Mesothelial cell of epicardium (in vitro differentiated cells): ENCODE data around the gene TPRKB. TPM values are rescaled to one million over a fixed set of nuclear protein-coding genes. Genes with fewer than 3 reads are reported as not detected.
A peak's percentile ranks its signal among the peaks of the same experiment; 100 is the strongest.
"Not testable (repeated sequence)": the region's sequence is repeated elsewhere in the genome, so short reads cannot be mapped to it uniquely, and the experiment has no call there.

Experiments
- DNase-seq, 2 experiments: peaks; one replicate each; pipeline ENCODE4 v3.0.0; 2021; ENCODE audit warnings: low spot score in 2 of 2; ENCODE audit not compliant: unreplicated experiment in 2 of 2
- H3K27ac Mint-ChIP-seq: 2 replicates; pipeline ENCODE4 v1.8.0; 2021; ENCODE audit warnings: mixed read lengths
- H3K27me3 Mint-ChIP-seq: 2 replicates; pipeline ENCODE4 v1.8.0; 2021; ENCODE audit warnings: low read depth, mixed read lengths
- H3K36me3 Mint-ChIP-seq: 2 replicates; pipeline ENCODE4 v1.8.0; 2021; ENCODE audit warnings: mixed read lengths
- H3K4me1 Mint-ChIP-seq: 2 replicates; pipeline ENCODE4 v1.8.0; 2021; ENCODE audit warnings: mixed read lengths
- H3K4me3 Mint-ChIP-seq: 2 replicates; pipeline ENCODE4 v1.8.0; 2021; ENCODE audit warnings: mild to moderate bottlenecking, moderate library complexity, mixed read lengths
- H3K9me3 Mint-ChIP-seq: 2 replicates; pipeline ENCODE4 v1.8.0; 2021; ENCODE audit warnings: mixed read lengths
- total RNA-seq: library from RNA; stranded (reverse); gene quantifications from 3 replicates; pipeline ENCODE4 v1.2.1, GENCODE V29; 2021
- TF ChIP-seq, protein P1 (sequence below): fragments of 200-600 bp; sonication (generic); IDR thresholded peaks from one replicate; pipeline ENCODE4 v1.5.0; 2021; ENCODE audit warnings: antibody characterized with exemption; ENCODE audit not compliant: unreplicated experiment

The TPRKB gene
- total RNA-seq, 1 donor from 2014 or later = 35.0 TPM

GRCh38 chr2:73697606-73698005 lies 39.5 kb downstream of the TPRKB start:
- no peak for DNase-seq
- peaks cover 10% of the 10 kb centered on the region for H3K9me3 Mint-ChIP-seq
- H3K4me1 Mint-ChIP-seq = peaks cover 5% of the 10 kb centered on the region
- H3K27ac Mint-ChIP-seq = no peak overlapping the region
- H3K27me3 Mint-ChIP-seq = peaks cover 14% of the 10 kb centered on the region
- H3K36me3 Mint-ChIP-seq = no peaks in the 10 kb centered on the region
- no peak overlapping the region for H3K4me3 Mint-ChIP-seq
- TF ChIP-seq, protein P1, sequence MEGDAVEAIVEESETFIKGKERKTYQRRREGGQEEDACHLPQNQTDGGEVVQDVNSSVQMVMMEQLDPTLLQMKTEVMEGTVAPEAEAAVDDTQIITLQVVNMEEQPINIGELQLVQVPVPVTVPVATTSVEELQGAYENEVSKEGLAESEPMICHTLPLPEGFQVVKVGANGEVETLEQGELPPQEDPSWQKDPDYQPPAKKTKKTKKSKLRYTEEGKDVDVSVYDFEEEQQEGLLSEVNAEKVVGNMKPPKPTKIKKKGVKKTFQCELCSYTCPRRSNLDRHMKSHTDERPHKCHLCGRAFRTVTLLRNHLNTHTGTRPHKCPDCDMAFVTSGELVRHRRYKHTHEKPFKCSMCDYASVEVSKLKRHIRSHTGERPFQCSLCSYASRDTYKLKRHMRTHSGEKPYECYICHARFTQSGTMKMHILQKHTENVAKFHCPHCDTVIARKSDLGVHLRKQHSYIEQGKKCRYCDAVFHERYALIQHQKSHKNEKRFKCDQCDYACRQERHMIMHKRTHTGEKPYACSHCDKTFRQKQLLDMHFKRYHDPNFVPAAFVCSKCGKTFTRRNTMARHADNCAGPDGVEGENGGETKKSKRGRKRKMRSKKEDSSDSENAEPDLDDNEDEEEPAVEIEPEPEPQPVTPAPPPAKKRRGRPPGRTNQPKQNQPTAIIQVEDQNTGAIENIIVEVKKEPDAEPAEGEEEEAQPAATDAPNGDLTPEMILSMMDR = no peak

- peaks cover 15% of the 10 kb centered on the region for H3K27me3 Mint-ChIP-seq
- not testable (repeated sequence) for H3K27ac Mint-ChIP-seq, H3K36me3 Mint-ChIP-seq
These were observed 40.2 kb downstream of the TPRKB start for GRCh38 chr2:73696985-73697384.

GRCh38 chr2:73696521-73696920 lies 40.6 kb downstream of the TPRKB start:
- not testable (repeated sequence) for H3K4me3 Mint-ChIP-seq, H3K4me1 Mint-ChIP-seq, DNase-seq, H3K36me3 Mint-ChIP-seq, H3K9me3 Mint-ChIP-seq, H3K27ac Mint-ChIP-seq
- H3K27me3 Mint-ChIP-seq = peaks cover 20% of the 10 kb centered on the region

More at GRCh38 chr2:73696985-73697384, 40.2 kb downstream of the TPRKB start:
- DNase-seq, H3K9me3 Mint-ChIP-seq, H3K4me1 Mint-ChIP-seq, H3K4me3 Mint-ChIP-seq: not testable (repeated sequence)

DNA sequence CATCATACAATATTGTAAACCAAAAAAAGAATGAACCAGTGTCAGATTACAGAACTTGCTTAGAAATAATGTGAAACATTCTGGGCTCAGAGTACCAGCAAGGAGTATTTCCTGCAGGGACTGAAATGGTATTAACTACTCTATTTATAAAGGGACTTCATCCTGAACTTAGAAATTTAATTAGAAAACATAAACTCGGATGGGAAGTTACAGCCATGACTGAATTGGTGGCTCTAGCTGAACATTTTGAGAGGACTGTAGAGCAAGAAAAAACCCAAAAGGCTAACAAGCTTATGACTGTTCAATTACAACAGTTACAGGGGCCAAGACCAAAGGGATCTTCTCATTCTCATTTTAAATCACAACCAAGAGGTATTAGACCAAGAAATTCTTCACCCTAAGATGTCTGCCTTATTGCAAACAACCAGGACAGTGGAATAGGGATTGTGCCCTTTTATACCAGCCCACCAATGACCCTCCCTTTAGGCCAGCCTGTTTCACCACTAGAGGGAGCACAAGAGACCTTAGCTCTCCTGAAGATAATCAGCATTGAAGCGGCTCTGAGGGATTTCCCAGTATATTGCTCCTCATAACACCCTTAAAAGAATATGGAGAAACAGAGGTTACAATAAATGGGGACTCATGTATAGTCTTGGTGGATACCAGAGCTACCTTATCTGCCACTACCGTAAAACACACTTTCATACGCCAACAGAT lies 46.6 kb downstream of the TPRKB start:
- not testable (repeated sequence) for DNase-seq, H3K9me3 Mint-ChIP-seq

GRCh38 chr2:73688494-73688893 lies 48.7 kb downstream of the TPRKB start:
- H3K36me3 Mint-ChIP-seq, H3K9me3 Mint-ChIP-seq, H3K4me3 Mint-ChIP-seq, H3K27ac Mint-ChIP-seq, DNase-seq, H3K4me1 Mint-ChIP-seq: not testable (repeated sequence)
- H3K27me3 Mint-ChIP-seq = peaks cover 47% of the 10 kb centered on the region

More for the DNA sequence above, 46.6 kb downstream of the TPRKB start:
- H3K4me3 Mint-ChIP-seq, H3K36me3 Mint-ChIP-seq, H3K27ac Mint-ChIP-seq, H3K4me1 Mint-ChIP-seq: not testable (repeated sequence)
- TF ChIP-seq, protein P1 = peak; percentile 52
- H3K27me3 Mint-ChIP-seq = peaks cover 35% of the 10 kb centered on the region

- TF ChIP-seq, protein P1 = no peak
- no peak for DNase-seq
- Mint-ChIP-seq H3K4me1 (no peaks in the 10 kb centered on the region), H3K27me3 (peaks cover 57% of the 10 kb centered on the region), H3K4me3 (no peak overlapping the region), H3K9me3 (no peaks in the 10 kb centered on the region), H3K27ac (no peak overlapping the region), H3K36me3 (no peaks in the 10 kb centered on the region)
These were observed 51.2 kb downstream of the TPRKB start for GRCh38 chr2:73685764-73686438.

DNA sequence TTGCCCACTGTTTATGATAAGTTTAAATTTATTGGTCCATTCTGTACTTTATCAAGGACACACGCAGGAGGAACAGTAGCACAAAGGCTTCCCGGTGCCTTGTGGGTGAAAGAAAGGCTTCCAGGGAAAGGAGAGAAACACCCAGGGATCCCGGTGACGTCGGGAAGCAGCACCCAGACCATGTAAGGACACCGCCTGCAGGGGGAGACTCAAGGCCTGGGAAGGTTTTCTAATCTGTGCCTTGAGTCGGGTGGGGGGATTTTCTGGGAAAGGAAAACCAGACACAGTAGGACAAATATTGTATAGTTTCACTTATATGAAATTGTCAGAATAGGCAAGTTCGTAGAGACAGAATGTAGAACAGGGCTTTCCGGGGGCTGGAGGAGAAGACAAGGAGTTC lies 52.2 kb downstream of the TPRKB start:
- not testable (repeated sequence) for DNase-seq, H3K4me3 Mint-ChIP-seq
- peaks cover 57% of the 10 kb centered on the region for H3K27me3 Mint-ChIP-seq

DNA sequence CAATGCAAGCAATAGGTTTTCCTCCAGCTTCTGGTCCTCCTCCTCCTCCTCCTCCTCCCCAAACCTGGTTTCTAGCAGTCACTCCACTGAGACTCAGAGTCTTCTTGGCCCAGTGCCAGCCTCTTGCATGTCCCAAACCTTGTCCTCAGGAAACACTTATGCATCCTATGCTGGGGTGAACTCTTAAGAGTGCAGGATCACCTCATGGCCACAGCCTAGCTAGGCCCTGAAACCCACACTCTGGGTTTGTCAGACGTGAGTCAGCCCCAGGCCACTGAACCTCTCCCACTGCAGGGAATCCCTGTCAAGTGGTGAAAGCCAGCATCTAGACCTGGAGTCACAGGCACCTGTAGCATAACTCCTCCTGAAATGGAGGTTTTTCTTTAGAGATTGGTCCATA lies 52.8 kb downstream of the TPRKB start:
- peaks cover 57% of the 10 kb centered on the region for H3K27me3 Mint-ChIP-seq

More for the DNA sequence above, 52.2 kb downstream of the TPRKB start:
- H3K9me3 Mint-ChIP-seq, H3K4me1 Mint-ChIP-seq, H3K27ac Mint-ChIP-seq, H3K36me3 Mint-ChIP-seq: not testable (repeated sequence)

More for the DNA sequence above, 52.8 kb downstream of the TPRKB start:
- not testable (repeated sequence) for DNase-seq, H3K4me1 Mint-ChIP-seq, H3K36me3 Mint-ChIP-seq, H3K27ac Mint-ChIP-seq, H3K4me3 Mint-ChIP-seq, H3K9me3 Mint-ChIP-seq
